ENCODE results near the gene EML4. TPM values are rescaled to one million over a fixed set of nuclear protein-coding genes. Genes with fewer than 3 reads are reported as not detected.

The EML4 gene
- total RNA-seq, 1 donor from 2014 or later = 50.8 TPM

- Mint-ChIP-seq H3K36me3 (ENCODE audit: unreplicated experiment) (no peaks in the 10 kb centered on the region), H3K27ac (ENCODE audit: unreplicated experiment) (no peak overlapping the region), H3K4me3 (ENCODE audit: unreplicated experiment) (no peak overlapping the region), H3K27me3 (ENCODE audit: unreplicated experiment) (no peaks in the 10 kb centered on the region), H3K9me3 (ENCODE audit: unreplicated experiment) (no peaks in the 10 kb centered on the region), H3K4me1 (ENCODE audit: low read depth, unreplicated experiment) (no peaks in the 10 kb centered on the region)
- DNase-seq = no peak
- TF ChIP-seq CTCF (IDR thresholded peaks at IDR 0.05; ENCODE audit: partially characterized antibody, unreplicated experiment) = no peak
Observed at GRCh38 chr2:42249284-42249683, 80.1 kb downstream of the EML4 start.

- no peak for TF ChIP-seq CTCF (IDR thresholded peaks at IDR 0.05; ENCODE audit: partially characterized antibody, unreplicated experiment)
- Mint-ChIP-seq H3K4me1 (ENCODE audit: low read depth, unreplicated experiment) (no peaks in the 10 kb centered on the region), H3K4me3 (ENCODE audit: unreplicated experiment) (no peak overlapping the region), H3K27ac (ENCODE audit: unreplicated experiment) (no peak overlapping the region), H3K27me3 (ENCODE audit: unreplicated experiment) (no peaks in the 10 kb centered on the region), H3K36me3 (ENCODE audit: unreplicated experiment) (no peaks in the 10 kb centered on the region), H3K9me3 (ENCODE audit: unreplicated experiment) (no peaks in the 10 kb centered on the region)
- no peak for DNase-seq
Observed at GRCh38 chr2:42249887-42250286, 80.7 kb downstream of the EML4 start.

DNA sequence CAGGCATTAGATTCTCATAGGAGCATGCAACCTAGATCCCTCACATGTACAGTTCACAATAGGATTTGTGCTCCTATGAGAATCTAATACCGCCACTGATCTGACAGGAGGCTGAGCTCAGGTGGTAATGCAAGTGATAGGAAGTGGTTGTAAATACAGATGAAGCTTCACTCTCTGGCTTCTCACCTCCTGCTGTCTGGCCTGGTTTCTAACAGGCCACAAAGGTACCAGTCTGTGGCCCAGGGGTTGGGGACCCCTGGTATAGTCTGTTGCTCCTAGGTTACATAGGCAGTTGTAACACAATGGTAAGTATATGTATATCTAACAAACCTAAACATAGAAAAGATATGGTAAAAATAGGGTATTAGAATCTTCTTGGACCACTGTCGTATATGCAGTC, 81.8 kb downstream of the EML4 start:
- no peak for DNase-seq
- Mint-ChIP-seq H3K36me3 (ENCODE audit: unreplicated experiment) (no peaks in the 10 kb centered on the region), H3K27me3 (ENCODE audit: unreplicated experiment) (no peaks in the 10 kb centered on the region), H3K4me3 (ENCODE audit: unreplicated experiment) (no peak overlapping the region), H3K4me1 (ENCODE audit: low read depth, unreplicated experiment) (no peaks in the 10 kb centered on the region), H3K9me3 (ENCODE audit: unreplicated experiment) (no peaks in the 10 kb centered on the region), H3K27ac (ENCODE audit: unreplicated experiment) (no peak overlapping the region)
- TF ChIP-seq CTCF (IDR thresholded peaks at IDR 0.05; ENCODE audit: partially characterized antibody, unreplicated experiment) = no peak

- Mint-ChIP-seq H3K27ac (ENCODE audit: unreplicated experiment) (no peak overlapping the region), H3K4me3 (ENCODE audit: unreplicated experiment) (no peak overlapping the region), H3K27me3 (ENCODE audit: unreplicated experiment) (no peaks in the 10 kb centered on the region)
Observed at GRCh38 chr2:42252464-42252863, 83.3 kb downstream of the EML4 start.

More at GRCh38 chr2:42252464-42252863, 83.3 kb downstream of the EML4 start:
- Mint-ChIP-seq H3K4me1 (ENCODE audit: low read depth, unreplicated experiment) (no peaks in the 10 kb centered on the region), H3K9me3 (ENCODE audit: unreplicated experiment) (no peaks in the 10 kb centered on the region), H3K36me3 (ENCODE audit: unreplicated experiment) (no peaks in the 10 kb centered on the region)
- TF ChIP-seq CTCF (IDR thresholded peaks at IDR 0.05; ENCODE audit: partially characterized antibody, unreplicated experiment) = no peak
- DNase-seq = no peak
